ENCODE data around the gene NEUROD2.

NEUROD2 gene

DNA sequence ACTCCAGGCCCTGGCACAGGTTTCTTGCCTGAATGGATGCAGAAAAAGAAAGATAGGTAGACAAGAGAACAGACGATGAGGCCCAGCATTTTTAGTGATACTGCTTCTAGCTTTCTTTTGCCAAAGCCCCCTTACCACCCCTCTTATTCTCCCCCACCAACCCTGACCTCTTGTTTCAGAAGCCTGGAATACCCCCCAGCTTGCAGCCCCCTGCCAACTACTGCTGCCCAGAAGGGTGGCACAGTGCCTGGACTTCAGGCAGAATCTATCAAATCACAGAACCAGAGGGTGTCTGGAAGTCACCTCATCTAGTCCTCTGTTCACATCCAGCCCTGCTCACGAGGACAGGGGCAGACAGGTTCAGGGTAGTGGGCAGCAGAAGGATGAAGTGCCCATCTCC is 35.6 kb downstream of the NEUROD2 start:
- in situ Hi-C loops (cut with HindIII; ENCODE audit: low sequenced_read_pairs) = no loop called here

GRCh38 chr17:39569126-39569525 is 38.6 kb downstream of the NEUROD2 start:
- no peak overlapping the region for H3K4me3 ChIP-seq (ENCODE audit: low read depth, low read length)
- DNase-seq (ENCODE audit: low read depth, low spot score) = no peak
- no peak for TF ChIP-seq CTCF (IDR thresholded peaks at IDR 0.05; ENCODE audit: low read depth, low read length)
- in situ Hi-C loops (cut with HindIII; ENCODE audit: low sequenced_read_pairs) = no loop called here

More for the DNA sequence above, 35.6 kb downstream of the NEUROD2 start:
- no peak for TF ChIP-seq CTCF (IDR thresholded peaks at IDR 0.05; ENCODE audit: low read depth, low read length)
- no peak overlapping the region for H3K4me3 ChIP-seq (ENCODE audit: low read depth, low read length)
- no peak for DNase-seq (ENCODE audit: low read depth, low spot score)

DNA sequence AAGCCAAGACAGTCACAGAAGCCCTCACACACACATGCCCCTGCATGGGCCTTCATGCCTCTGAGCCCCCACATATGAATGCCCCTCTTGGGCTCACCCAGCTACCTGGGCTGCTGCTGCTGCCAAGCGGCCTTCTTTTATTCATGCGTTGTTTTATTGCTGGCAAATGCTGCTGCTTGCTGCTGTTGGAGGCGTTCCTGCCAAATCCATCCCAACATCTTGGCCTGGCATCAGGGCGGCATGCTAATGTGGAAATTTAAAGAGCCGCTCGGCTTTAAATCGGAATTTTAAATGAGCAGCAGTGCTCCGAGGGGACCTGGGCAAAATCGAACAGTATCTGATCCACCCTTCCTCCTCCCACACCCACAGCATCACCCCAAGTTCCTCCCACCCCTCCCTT is 39.0 kb downstream of the NEUROD2 start:
- H3K4me3 ChIP-seq (ENCODE audit: low read depth, low read length) = no peak overlapping the region
- DNase-seq (ENCODE audit: low read depth, low spot score) = no peak
- in situ Hi-C loops (cut with HindIII; ENCODE audit: low sequenced_read_pairs) = no loop called here
- TF ChIP-seq CTCF (IDR thresholded peaks at IDR 0.05; ENCODE audit: low read depth, low read length) = no peak

DNA sequence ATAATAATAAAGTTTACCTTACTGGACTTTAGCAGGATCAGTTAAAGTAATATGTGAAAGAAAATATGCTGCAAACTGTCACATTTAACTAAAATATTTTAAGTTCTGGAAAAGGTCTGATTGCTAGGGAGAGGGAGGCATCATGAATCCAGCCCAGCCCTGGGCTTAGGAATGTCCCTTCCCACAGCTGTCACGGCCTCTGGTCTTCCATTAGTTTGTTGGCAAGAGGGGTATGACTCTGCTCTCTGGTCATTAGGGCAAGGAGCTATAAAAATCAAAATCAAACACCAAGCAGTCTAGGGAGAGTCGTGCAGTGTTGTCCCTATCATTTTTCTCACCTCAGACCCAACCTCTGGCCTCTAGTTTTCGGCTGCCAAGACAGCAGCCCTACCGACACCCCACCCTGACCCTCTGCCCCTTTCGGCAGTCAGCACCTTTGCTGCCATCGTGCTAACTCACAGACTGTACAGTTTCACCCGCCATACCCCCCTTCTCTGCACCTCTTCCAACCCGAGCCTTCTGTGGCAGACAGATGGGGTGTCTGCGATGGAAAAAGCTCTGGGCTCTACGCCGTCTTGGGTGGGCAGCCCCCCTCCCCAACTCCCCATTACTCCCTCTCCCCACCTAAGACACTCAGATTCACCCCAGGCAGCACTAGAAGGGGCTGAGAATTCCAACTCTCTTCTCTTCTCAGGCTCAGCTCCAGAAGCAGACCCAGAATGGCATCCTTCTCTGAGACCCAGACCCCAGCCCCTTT is 41.4 kb downstream of the NEUROD2 start:
- in situ Hi-C loops (cut with HindIII; ENCODE audit: low sequenced_read_pairs) = no loop called here
- DNase-seq (ENCODE audit: low read depth, low spot score) = no peak
- TF ChIP-seq CTCF (IDR thresholded peaks at IDR 0.05; ENCODE audit: low read depth, low read length) = no peak
- H3K4me3 ChIP-seq (ENCODE audit: low read depth, low read length) = no peak overlapping the region

GRCh38 chr17:39564211-39564848 is 43.4 kb downstream of the NEUROD2 start:
- no peak overlapping the region for H3K4me3 ChIP-seq (ENCODE audit: low read depth, low read length)
- in situ Hi-C loops (cut with HindIII; ENCODE audit: low sequenced_read_pairs) = no loop called here
- DNase-seq (ENCODE audit: low read depth, low spot score) = no peak
- TF ChIP-seq CTCF (IDR thresholded peaks at IDR 0.05; ENCODE audit: low read depth, low read length) = no peak

- H3K4me3 ChIP-seq (ENCODE audit: low read depth, low read length) = no peak overlapping the region
- DNase-seq (ENCODE audit: low read depth, low spot score) = peak; percentile 9
- in situ Hi-C loops (cut with HindIII; ENCODE audit: low sequenced_read_pairs) = no loop called here
- no peak for TF ChIP-seq CTCF (IDR thresholded peaks at IDR 0.05; ENCODE audit: low read depth, low read length)
Observed at GRCh38 chr17:39563476-39563875, 44.2 kb downstream of the NEUROD2 start.
